ENCODE results near the gene PRR29.
"Not testable (repeated sequence)": the region's sequence is repeated elsewhere in the genome, so short reads cannot be mapped to it uniquely, and the experiment has no call there.

The PRR29 gene

GRCh38 chr17:64008346-64008745 lies 10.2 kb downstream of the PRR29 start:
- Histone ChIP-seq H3K4me1 (ENCODE audit: insufficient read depth, low read length) (no peaks in the 10 kb centered on the region), H3K9me3 (ENCODE audit: insufficient read depth, low read depth, low read length) (no peaks in the 10 kb centered on the region), H3K27me3 (ENCODE audit: insufficient read depth, low read length) (no peaks in the 10 kb centered on the region), H3K27ac (ENCODE audit: low read length) (no peak overlapping the region), H3K4me3 (ENCODE audit: low read length) (no peak overlapping the region), H3K36me3 (ENCODE audit: insufficient read depth, low read depth, low read length) (no peaks in the 10 kb centered on the region), H3K9ac (ENCODE audit: low read depth, low read length) (no peak overlapping the region)

GRCh38 chr17:64008830-64009229 lies 10.7 kb downstream of the PRR29 start:
- Histone ChIP-seq H3K27me3 (ENCODE audit: insufficient read depth, low read length) (no peaks in the 10 kb centered on the region), H3K27ac (ENCODE audit: low read length) (no peak overlapping the region), H3K4me3 (ENCODE audit: low read length) (no peak overlapping the region), H3K9ac (ENCODE audit: low read depth, low read length) (no peak overlapping the region), H3K9me3 (ENCODE audit: insufficient read depth, low read depth, low read length) (no peaks in the 10 kb centered on the region), H3K4me1 (ENCODE audit: insufficient read depth, low read length) (no peaks in the 10 kb centered on the region), H3K36me3 (ENCODE audit: insufficient read depth, low read depth, low read length) (no peaks in the 10 kb centered on the region)

GRCh38 chr17:64009571-64010402 lies 11.6 kb downstream of the PRR29 start:
- Histone ChIP-seq H3K9me3 (ENCODE audit: insufficient read depth, low read depth, low read length) (no peaks in the 10 kb centered on the region), H3K27ac (ENCODE audit: low read length) (no peak overlapping the region), H3K36me3 (ENCODE audit: insufficient read depth, low read depth, low read length) (no peaks in the 10 kb centered on the region), H3K4me1 (ENCODE audit: insufficient read depth, low read length) (no peaks in the 10 kb centered on the region), H3K9ac (ENCODE audit: low read depth, low read length) (no peak overlapping the region; the same call in 1 of the 2 replicates), H3K4me3 (ENCODE audit: low read length) (no peak overlapping the region), H3K27me3 (ENCODE audit: insufficient read depth, low read length) (no peaks in the 10 kb centered on the region)

GRCh38 chr17:64015447-64015846 lies 17.3 kb downstream of the PRR29 start:
- no peak overlapping the region for H3K4me3 ChIP-seq (ENCODE audit: low read length)
- H3K27ac ChIP-seq (ENCODE audit: low read length), result no peak overlapping the region
- H3K36me3 ChIP-seq (ENCODE audit: insufficient read depth, low read depth, low read length), result no peaks in the 10 kb centered on the region
- no peak overlapping the region for H3K9ac ChIP-seq (ENCODE audit: low read depth, low read length)
- H3K4me1 ChIP-seq (ENCODE audit: insufficient read depth, low read length), result no peaks in the 10 kb centered on the region
- H3K27me3 ChIP-seq (ENCODE audit: insufficient read depth, low read length), result 0 out of 2 replicates have a peak, but pooled peaks cover 9% of the 10 kb centered on the region
- no peaks in the 10 kb centered on the region for H3K9me3 ChIP-seq (ENCODE audit: insufficient read depth, low read depth, low read length)

- H3K27me3 ChIP-seq (ENCODE audit: insufficient read depth, low read length), result 0 out of 2 replicates have a peak, but pooled peaks cover 9% of the 10 kb centered on the region
- H3K9ac ChIP-seq (ENCODE audit: low read depth, low read length), result no peak overlapping the region
- no peaks in the 10 kb centered on the region for H3K9me3 ChIP-seq (ENCODE audit: insufficient read depth, low read depth, low read length)
- no peak overlapping the region for H3K4me3 ChIP-seq (ENCODE audit: low read length)
- H3K36me3 ChIP-seq (ENCODE audit: insufficient read depth, low read depth, low read length), result no peaks in the 10 kb centered on the region
- H3K27ac ChIP-seq (ENCODE audit: low read length), result no peak overlapping the region
- H3K4me1 ChIP-seq (ENCODE audit: insufficient read depth, low read length), result no peaks in the 10 kb centered on the region
Observed at GRCh38 chr17:64016231-64016784, 18.2 kb downstream of the PRR29 start.

GRCh38 chr17:64016974-64017373 lies 18.8 kb downstream of the PRR29 start:
- no peaks in the 10 kb centered on the region for H3K4me1 ChIP-seq (ENCODE audit: insufficient read depth, low read length)
- H3K27ac ChIP-seq (ENCODE audit: low read length), result no peak overlapping the region
- H3K27me3 ChIP-seq (ENCODE audit: insufficient read depth, low read length), result 0 out of 2 replicates have a peak, but pooled peaks cover 9% of the 10 kb centered on the region
- H3K9me3 ChIP-seq (ENCODE audit: insufficient read depth, low read depth, low read length), result no peaks in the 10 kb centered on the region
- H3K36me3 ChIP-seq (ENCODE audit: insufficient read depth, low read depth, low read length), result no peaks in the 10 kb centered on the region
- H3K9ac ChIP-seq (ENCODE audit: low read depth, low read length), result no peak overlapping the region
- no peak overlapping the region for H3K4me3 ChIP-seq (ENCODE audit: low read length)

- Histone ChIP-seq H3K4me3 (ENCODE audit: low read length) (no peak overlapping the region), H3K9ac (ENCODE audit: low read depth, low read length) (no peak overlapping the region), H3K36me3 (ENCODE audit: insufficient read depth, low read depth, low read length) (no peaks in the 10 kb centered on the region), H3K4me1 (ENCODE audit: insufficient read depth, low read length) (no peaks in the 10 kb centered on the region), H3K27ac (ENCODE audit: low read length) (no peak overlapping the region), H3K27me3 (ENCODE audit: insufficient read depth, low read length) (0 out of 2 replicates have a peak, but pooled peaks cover 9% of the 10 kb centered on the region), H3K9me3 (ENCODE audit: insufficient read depth, low read depth, low read length) (no peaks in the 10 kb centered on the region)
Observed at GRCh38 chr17:64017381-64017980, 19.3 kb downstream of the PRR29 start.

GRCh38 chr17:64019551-64019961 lies 21.4 kb downstream of the PRR29 start:
- not testable (repeated sequence) for H3K9ac ChIP-seq (ENCODE audit: low read depth, low read length); H3K4me1 ChIP-seq (ENCODE audit: insufficient read depth, low read length); H3K27ac ChIP-seq (ENCODE audit: low read length); H3K27me3 ChIP-seq (ENCODE audit: insufficient read depth, low read length); H3K9me3 ChIP-seq (ENCODE audit: insufficient read depth, low read depth, low read length); H3K4me3 ChIP-seq (ENCODE audit: low read length); H3K36me3 ChIP-seq (ENCODE audit: insufficient read depth, low read depth, low read length)

GRCh38 chr17:64020056-64020766 lies 22.1 kb downstream of the PRR29 start, which contains the start of gene ICAM2:
Gene ICAM2, minus strand, starts transcription at chr17:64020633. Its CDS starts 13,942 bp downstream, at chr17:64006691.
- H3K9ac ChIP-seq (ENCODE audit: low read depth, low read length), result no peak within 1 kb of the TSS
- no peaks in the 10 kb centered on the region for H3K9me3 ChIP-seq (ENCODE audit: insufficient read depth, low read depth, low read length)
- H3K4me1 ChIP-seq (ENCODE audit: insufficient read depth, low read length), result no peaks in the 10 kb centered on the region
- 0 out of 2 replicates have a peak, but pooled peaks cover 9% of the 10 kb centered on the region for H3K27me3 ChIP-seq (ENCODE audit: insufficient read depth, low read length)
- peak within 1 kb of the TSS; percentile 4; the same call in 1 of the 2 replicates for H3K4me3 ChIP-seq (ENCODE audit: low read length)
- no peaks in the 10 kb centered on the region for H3K36me3 ChIP-seq (ENCODE audit: insufficient read depth, low read depth, low read length)
- no peak within 1 kb of the TSS for H3K27ac ChIP-seq (ENCODE audit: low read length)

GRCh38 chr17:64022611-64023063 lies 24.5 kb downstream of the PRR29 start:
- Histone ChIP-seq H3K36me3 (ENCODE audit: insufficient read depth, low read depth, low read length) (no peaks in the 10 kb centered on the region), H3K9me3 (ENCODE audit: insufficient read depth, low read depth, low read length) (no peaks in the 10 kb centered on the region), H3K27me3 (ENCODE audit: insufficient read depth, low read length) (peaks cover 20% of the 10 kb centered on the region), H3K9ac (ENCODE audit: low read depth, low read length) (no peak overlapping the region), H3K4me3 (ENCODE audit: low read length) (no peak overlapping the region), H3K27ac (ENCODE audit: low read length) (no peak overlapping the region), H3K4me1 (ENCODE audit: insufficient read depth, low read length) (no peaks in the 10 kb centered on the region)

- H3K27ac ChIP-seq (ENCODE audit: low read length), result no peak overlapping the region
- no peaks in the 10 kb centered on the region for H3K4me1 ChIP-seq (ENCODE audit: insufficient read depth, low read length)
- H3K36me3 ChIP-seq (ENCODE audit: insufficient read depth, low read depth, low read length), result no peaks in the 10 kb centered on the region
- H3K4me3 ChIP-seq (ENCODE audit: low read length), result no peak overlapping the region
- H3K27me3 ChIP-seq (ENCODE audit: insufficient read depth, low read length), result peaks cover 20% of the 10 kb centered on the region
- no peaks in the 10 kb centered on the region for H3K9me3 ChIP-seq (ENCODE audit: insufficient read depth, low read depth, low read length)
- no peak overlapping the region for H3K9ac ChIP-seq (ENCODE audit: low read depth, low read length)
Observed at GRCh38 chr17:64024215-64024654, 26.1 kb downstream of the PRR29 start.
